B cell (primary cell): Measurements from ENCODE around the gene ORAI2. TPM values are rescaled to one million over a fixed set of nuclear protein-coding genes. Genes with fewer than 3 reads are reported as not detected.

Experiments
- ATAC-seq: fragments of 200-7000 bp; cut with Tn5 transposase; one replicate; pipeline ENCODE4 v1.10.0; 2021; ENCODE audit warnings: low read depth, mild to moderate bottlenecking, moderate number of reproducible peaks, moderate library complexity
- CTCF ChIA-PET: fragments of 350-600 bp; sonication (Branson Sonifier 250); formaldehyde crosslinking; loops from one replicate; lab custom pipeline; 2021; ENCODE audit warnings: antibody characterized with exemption, inconsistent platforms; lab: Charles Lee
- POLR2A ChIA-PET: fragments of 350-600 bp; sonication (Branson Sonifier 250); formaldehyde crosslinking; loops from one replicate; lab custom pipeline; 2021; ENCODE audit warnings: antibody characterized with exemption; lab: Charles Lee
- DNase-seq: peaks from one replicate; pipeline ENCODE4 v3.0.0; 2013
- H2AFZ ChIP-seq: 2 replicates; pipeline ENCODE4 v1.6.1; 2012; ENCODE audit warnings: mild to moderate bottlenecking, low read depth, low read length; ENCODE audit not compliant: insufficient read depth, poor library complexity, severe bottlenecking
- H3K27ac ChIP-seq, 2 donors: 1 replicate in 1 of 2; 2 replicates in 1 of 2; pipeline ENCODE4 v1.5.1; 2012 to 2013; ENCODE audit warnings: low read length in 2 of 2, mild to moderate bottlenecking in 2 of 2, moderate library complexity in 1 of 2
- H3K27me3 ChIP-seq, 4 experiments: fragments of 200-600 bp in 1 of 4; sonication (generic) in 1 of 4; replicated peaks in 1 of 4; 1 replicate in 2 of 4; 2 replicates in 2 of 4; pipeline versions ENCODE4 v1.6.1 to v1.7.0; 2013 to 2016; ENCODE audit warnings: low read length in 3 of 4, mild to moderate bottlenecking in 2 of 4, mixed read lengths in 1 of 4, moderate library complexity in 1 of 4; ENCODE audit not compliant: insufficient read depth in 4 of 4, control insufficient read depth in 3 of 4; ENCODE audit errors: control extremely low read depth in 1 of 4
- H3K36me3 ChIP-seq, 2 experiments: replicated peaks in 1 of 2; 1 replicate in 1 of 2; 2 replicates in 1 of 2; pipeline versions ENCODE4 v1.6.1 to v1.7.1; 2013; ENCODE audit warnings: low read length in 1 of 2; ENCODE audit not compliant: insufficient read depth in 2 of 2, control insufficient read depth in 1 of 2; ENCODE audit errors: control extremely low read depth in 1 of 2, extremely low read depth in 1 of 2
- H3K4me1 ChIP-seq, 2 donors: fragments of 200-600 bp in 1 of 2; sonication (generic) in 1 of 2; 1 replicate in 1 of 2; 2 replicates in 1 of 2; pipeline versions ENCODE4 v1.5.1 to v1.6.1; 2013 to 2017; ENCODE audit warnings: low read length in 2 of 2; ENCODE audit not compliant: control insufficient read depth in 2 of 2, insufficient read depth in 2 of 2
- H3K4me2 ChIP-seq: replicated peaks from 2 replicates; pipeline ENCODE3; 2012; ENCODE audit warnings: mild to moderate bottlenecking, low read depth, low read length; ENCODE audit not compliant: poor library complexity, severe bottlenecking
- H3K4me3 ChIP-seq, 5 experiments: fragments of 200-600 bp in 1 of 5; sonication (generic) in 1 of 5; 1 replicate in 3 of 5; 2 replicates in 2 of 5; pipeline versions ENCODE4 v1.5.1 to v1.7.0; 2011 to 2016; ENCODE audit warnings: low read length in 4 of 5, mild to moderate bottlenecking in 4 of 5, low read depth in 2 of 5, control low read depth in 1 of 5, moderate library complexity in 1 of 5; ENCODE audit not compliant: insufficient read depth in 1 of 5; ENCODE audit errors: control extremely low read depth in 1 of 5, extremely low read depth in 1 of 5
- H3K79me2 ChIP-seq: fragments of 200-600 bp; sonication (generic); one replicate; pipeline ENCODE4 v1.6.0; 2016; ENCODE audit warnings: low read length; ENCODE audit not compliant: control insufficient read depth, insufficient read depth
- H3K9ac ChIP-seq: fragments of 200-600 bp; sonication (generic); 2 replicates; pipeline ENCODE4 v1.6.1; 2017; ENCODE audit warnings: mild to moderate bottlenecking, low read length, moderate library complexity
- H3K9me3 ChIP-seq, 3 donors: one replicate each; pipeline versions ENCODE4 v1.6.1 to v1.7.1; 2013; ENCODE audit warnings: low read length in 2 of 3; ENCODE audit not compliant: control insufficient read depth in 2 of 3, insufficient read depth in 1 of 3; ENCODE audit errors: control extremely low read depth in 1 of 3
- H4K20me1 ChIP-seq: 2 replicates; pipeline ENCODE4 v1.6.0; 2012; ENCODE audit warnings: mild to moderate bottlenecking, low read length; ENCODE audit not compliant: insufficient read depth, control insufficient read depth, poor library complexity, severe bottlenecking
- H3K27ac Mint-ChIP-seq: one replicate; pipeline ENCODE4 v1.8.0; 2021; ENCODE audit warnings: mixed read lengths
- H3K27me3 Mint-ChIP-seq: one replicate; pipeline ENCODE4 v1.8.0; 2021; ENCODE audit warnings: mixed read lengths
- H3K4me1 Mint-ChIP-seq: one replicate; pipeline ENCODE4 v1.8.0; 2021; ENCODE audit warnings: mixed read lengths
- H3K4me3 Mint-ChIP-seq: one replicate; pipeline ENCODE4 v1.8.0; 2021; ENCODE audit warnings: mixed read lengths
- H3K9me3 Mint-ChIP-seq: one replicate; pipeline ENCODE4 v1.8.0; 2022; ENCODE audit warnings: mixed read lengths; ENCODE audit not compliant: insufficient read depth
- CTCF ChIP-seq: fragments of 200-600 bp; IDR thresholded peaks from one replicate; pipeline ENCODE4 v1.8.0; 2022; ENCODE audit warnings: antibody characterized with exemption, mild to moderate bottlenecking
- EZH2 ChIP-seq: IDR thresholded peaks from 2 replicates; pipeline ENCODE4 v1.6.1; 2012; ENCODE audit warnings: borderline replicate concordance, low read depth, mild to moderate bottlenecking, moderate library complexity, low read length; ENCODE audit not compliant: insufficient read depth, poor library complexity, severe bottlenecking
- WGBS: methylation state at CpG from one replicate; pipeline ENCODE4 v1.1.5; 2013; ENCODE audit warnings: missing lambda C conversion rate; ENCODE audit not compliant: insufficient coverage; 5-methylcytosine and 5-hydroxymethylcytosine counted together
- intact Hi-C: fragments of 100-400 bp; cut with micrococcal nuclease; formaldehyde crosslinking; loops from one replicate; pipeline ENCODE4 v1.10.0; 2022
- polyA plus RNA-seq: library from polyadenylated mRNA; depleted of rRNA; stranded (reverse); fragments of >200 nt; gene quantifications from 2 replicates; pipeline ENCODE4 v1.2.3, GENCODE V29; 2012
- total RNA-seq, 2 donors: library from RNA; stranded (reverse); fragments of 120-200 nt in 1 of 2; gene quantifications; 1 replicate in 1 of 2; 2 replicates in 1 of 2; pipeline versions ENCODE4 v1.2.3 to v1.2.4, GENCODE V29; 2013 to 2022

ORAI2 gene
- total and polyA plus RNA-seq, 2 donors (not counting 1 experiment from before 2014, with no cell fraction given): 177 to 450 TPM

- ATAC-seq (no peak), DNase-seq (no peak)
- no peak overlapping the region for H2AFZ ChIP-seq
- peak overlapping the region; percentile 90 for H3K27ac ChIP-seq
- H3K4me1 Mint-ChIP-seq: peaks cover 54% of the 10 kb centered on the region
- CTCF ChIA-PET: interaction anchor here (1.1 to 46.3 kb wide), 5 partner anchors 7 to 29 kb away, joined by 5 to 1182 read pairs (median 18); partner anchors contain the start of gene ORAI2
- peaks cover 2 to 54% of the 10 kb centered on the region in 2 experiments for H3K36me3 ChIP-seq
- peaks cover 79% of the 10 kb centered on the region for H3K79me2 ChIP-seq
- H3K9me3 Mint-ChIP-seq: no peaks in the 10 kb centered on the region
- no peak overlapping the region for H3K4me3 Mint-ChIP-seq
- no peak overlapping the region for H3K9ac ChIP-seq
- 91% methylated on average over 11 of the region's 17 CpGs for WGBS
- H3K27me3 Mint-ChIP-seq: no peaks in the 10 kb centered on the region
- TF ChIP-seq CTCF (no peak), EZH2 (no peak)
- H3K4me1 ChIP-seq: peaks cover 52 to 76% of the 10 kb centered on the region in 2 donors
- peaks cover 9% of the 10 kb centered on the region for H4K20me1 ChIP-seq
- intact Hi-C loops: loop anchor here (2.0 kb wide), 1 partner anchor 13 kb away; no protein-coding TSS in a partner anchor
- H3K4me2 ChIP-seq: peak overlapping the region; percentile 53
- no peak overlapping the region for H3K27ac Mint-ChIP-seq
- POLR2A ChIA-PET: interaction anchor here (0.6 to 5.9 kb wide), 12 partner anchors 8 to 44 kb away, joined by 3 to 80 read pairs (median 15); partner anchors contain the start of gene PRKRIP1
- no peaks in the 10 kb centered on the region for H3K27me3 ChIP-seq
- peaks cover 0 to 14% (median 0%) of the 10 kb centered on the region in 3 donors for H3K9me3 ChIP-seq
- no peak overlapping the region for H3K4me3 ChIP-seq
Observed at GRCh38 chr7:102439963-102440795, 6.8 kb downstream of the ORAI2 start.
